Neural crest cell (in vitro differentiated cells): ENCODE results near the gene MPLKIP. TPM values are rescaled to one million over a fixed set of nuclear protein-coding genes. Genes with fewer than 3 reads are reported as not detected.
A peak's percentile ranks its signal among the peaks of the same experiment; 100 is the strongest.
"Not testable (repeated sequence)": the region's sequence is repeated elsewhere in the genome, so short reads cannot be mapped to it uniquely, and the experiment has no call there.

Experiments used
- DNase-seq: peaks from one replicate; pipeline ENCODE4 v3.0.0; 2021; ENCODE audit warnings: low read depth, mixed read lengths, low spot score
- H3K27ac Mint-ChIP-seq: one replicate; pipeline ENCODE4 v1.8.0; 2021; ENCODE audit warnings: mild to moderate bottlenecking, mixed read lengths; ENCODE audit not compliant: unreplicated experiment
- H3K27me3 Mint-ChIP-seq: 2 replicates; pipeline ENCODE4 v1.8.0; 2021; ENCODE audit warnings: low read depth, mild to moderate bottlenecking, mixed read lengths
- H3K36me3 Mint-ChIP-seq: 2 replicates; pipeline ENCODE4 v1.8.0; 2021; ENCODE audit warnings: low read depth, mild to moderate bottlenecking, mixed read lengths
- H3K4me1 Mint-ChIP-seq: 2 replicates; pipeline ENCODE4 v1.8.0; 2021; ENCODE audit warnings: mixed read lengths
- H3K4me3 Mint-ChIP-seq: one replicate; pipeline ENCODE4 v1.8.0; 2021; ENCODE audit warnings: mild to moderate bottlenecking, mixed read lengths
- H3K9me3 Mint-ChIP-seq: 2 replicates; pipeline ENCODE4 v1.8.0; 2021; ENCODE audit warnings: mixed read lengths
- total RNA-seq: library from RNA; stranded (reverse); gene quantifications from 2 replicates; pipeline ENCODE4 v1.2.1, GENCODE V29; 2021
- TF ChIP-seq, protein P1 (sequence below): fragments of 200-600 bp; sonication (generic); conservative IDR thresholded peaks from 2 replicates; pipeline ENCODE4 v1.5.0; 2021; ENCODE audit warnings: antibody characterized with exemption, mild to moderate bottlenecking

Gene MPLKIP
- total RNA-seq, 1 donor from 2014 or later = 44.0 TPM

DNA sequence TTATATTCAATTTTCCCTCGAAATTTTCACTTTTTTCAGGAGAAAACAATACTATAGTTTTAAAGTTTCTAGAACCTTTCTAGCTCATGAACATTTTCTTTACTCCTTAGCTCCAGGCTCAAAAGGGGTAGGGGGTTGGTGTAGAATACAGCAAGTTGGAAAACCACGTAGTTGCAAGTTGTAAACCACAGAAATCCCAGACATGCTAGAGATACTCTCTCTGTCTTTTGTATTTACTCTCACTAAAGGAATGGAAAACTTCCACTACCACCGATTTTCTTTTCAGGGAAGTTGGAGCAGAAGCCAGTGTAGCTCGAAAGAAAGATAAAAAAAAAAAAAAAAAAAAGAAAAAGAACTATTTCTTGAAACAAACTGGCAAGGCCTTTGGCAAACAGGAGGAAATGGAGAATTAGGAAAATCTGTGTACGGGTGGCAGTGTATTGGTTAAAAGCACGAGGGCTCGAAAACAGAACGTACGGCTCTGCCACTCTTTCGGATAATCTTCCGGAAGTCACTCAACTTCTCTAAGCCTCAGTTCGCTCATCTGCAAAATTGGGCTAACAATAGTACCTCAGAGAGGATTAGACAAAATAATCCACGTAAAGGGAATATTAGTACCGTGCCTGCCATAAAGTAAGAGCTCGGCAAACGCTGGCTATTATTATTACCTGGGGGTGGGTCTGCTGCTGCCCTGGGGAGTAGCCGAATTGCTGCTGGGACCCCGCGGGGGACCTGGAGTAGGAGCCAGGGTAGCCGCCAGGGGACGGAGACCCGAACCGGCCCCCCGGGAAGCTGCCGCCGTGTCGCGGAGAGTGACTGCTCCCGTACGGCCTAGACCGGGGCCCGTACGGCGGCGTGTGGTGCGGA lies 628 bp downstream of the MPLKIP start:
- H3K27me3 Mint-ChIP-seq = peaks cover 3% of the 10 kb centered on the region
- TF ChIP-seq, protein P1, sequence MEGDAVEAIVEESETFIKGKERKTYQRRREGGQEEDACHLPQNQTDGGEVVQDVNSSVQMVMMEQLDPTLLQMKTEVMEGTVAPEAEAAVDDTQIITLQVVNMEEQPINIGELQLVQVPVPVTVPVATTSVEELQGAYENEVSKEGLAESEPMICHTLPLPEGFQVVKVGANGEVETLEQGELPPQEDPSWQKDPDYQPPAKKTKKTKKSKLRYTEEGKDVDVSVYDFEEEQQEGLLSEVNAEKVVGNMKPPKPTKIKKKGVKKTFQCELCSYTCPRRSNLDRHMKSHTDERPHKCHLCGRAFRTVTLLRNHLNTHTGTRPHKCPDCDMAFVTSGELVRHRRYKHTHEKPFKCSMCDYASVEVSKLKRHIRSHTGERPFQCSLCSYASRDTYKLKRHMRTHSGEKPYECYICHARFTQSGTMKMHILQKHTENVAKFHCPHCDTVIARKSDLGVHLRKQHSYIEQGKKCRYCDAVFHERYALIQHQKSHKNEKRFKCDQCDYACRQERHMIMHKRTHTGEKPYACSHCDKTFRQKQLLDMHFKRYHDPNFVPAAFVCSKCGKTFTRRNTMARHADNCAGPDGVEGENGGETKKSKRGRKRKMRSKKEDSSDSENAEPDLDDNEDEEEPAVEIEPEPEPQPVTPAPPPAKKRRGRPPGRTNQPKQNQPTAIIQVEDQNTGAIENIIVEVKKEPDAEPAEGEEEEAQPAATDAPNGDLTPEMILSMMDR = no peak
- H3K36me3 Mint-ChIP-seq = no peaks in the 10 kb centered on the region
- peak; percentile 1 for DNase-seq
- H3K4me3 Mint-ChIP-seq = peak overlapping the region; percentile 100
- peak overlapping the region; percentile 71 for H3K27ac Mint-ChIP-seq
- H3K4me1 Mint-ChIP-seq = peaks cover 16% of the 10 kb centered on the region
- no peaks in the 10 kb centered on the region for H3K9me3 Mint-ChIP-seq

DNA sequence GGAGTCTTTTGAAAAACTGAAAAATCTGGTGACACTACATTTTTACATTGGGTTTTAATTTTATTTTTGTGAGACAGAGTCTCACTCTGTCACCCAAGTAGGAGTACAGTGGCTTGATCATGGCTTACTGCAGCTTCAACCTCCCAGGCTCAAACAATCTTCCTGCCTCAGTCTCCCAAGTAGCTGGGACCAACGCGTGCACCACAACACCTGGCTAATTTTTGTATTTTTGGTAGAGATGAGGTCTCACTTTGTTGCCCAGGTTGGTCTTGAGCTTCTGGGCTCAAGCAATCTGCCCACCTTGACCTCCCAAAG lies 11.5 kb downstream of the MPLKIP start:
- no peak overlapping the region for H3K4me3 Mint-ChIP-seq
- DNase-seq = no peak
- H3K9me3 Mint-ChIP-seq = no peaks in the 10 kb centered on the region
- H3K27me3 Mint-ChIP-seq = no peaks in the 10 kb centered on the region
- no peaks in the 10 kb centered on the region for H3K4me1 Mint-ChIP-seq
- peaks cover 7% of the 10 kb centered on the region for H3K36me3 Mint-ChIP-seq
- TF ChIP-seq, protein P1 = no peak
- H3K27ac Mint-ChIP-seq = no peak overlapping the region

DNA sequence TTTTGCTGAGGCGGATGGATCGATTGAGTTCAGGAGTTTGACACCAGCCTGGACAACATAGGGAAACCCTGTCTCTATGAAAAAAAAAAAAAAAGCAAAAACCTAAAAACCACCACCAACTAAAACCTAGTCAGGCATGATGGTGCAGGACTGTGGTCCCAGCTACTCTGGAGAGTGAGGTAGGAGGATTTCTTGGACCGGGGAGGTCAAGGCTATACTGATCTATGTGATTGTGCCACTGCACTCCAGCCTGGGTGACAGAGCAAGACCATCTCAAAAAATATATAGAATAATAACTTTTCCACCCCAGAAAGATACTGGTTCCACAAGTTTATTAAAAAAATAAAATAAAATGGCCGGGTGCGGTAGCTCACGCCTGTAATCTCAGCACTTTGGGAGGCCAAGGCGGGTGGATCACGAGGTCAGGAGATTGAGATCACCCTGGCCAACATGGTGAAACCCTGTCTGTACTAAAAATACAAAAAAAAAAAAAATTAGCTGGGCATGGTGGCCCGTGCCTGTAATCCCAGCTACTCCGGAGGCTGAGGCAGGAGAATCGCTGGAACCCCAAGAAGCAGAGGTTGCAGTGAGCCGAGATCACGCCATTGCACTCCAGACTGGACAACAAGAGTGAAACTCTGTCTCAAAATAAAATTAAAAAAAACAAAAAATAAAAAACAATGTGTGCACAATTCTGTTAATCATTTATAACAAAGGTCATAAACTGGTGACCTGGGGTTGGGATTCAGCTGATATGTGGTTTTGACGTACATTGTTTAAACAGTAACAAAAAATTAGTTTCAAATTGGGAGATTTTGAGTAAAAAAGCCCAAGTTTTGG lies 12.1 kb downstream of the MPLKIP start:
- DNase-seq, H3K4me3 Mint-ChIP-seq, H3K4me1 Mint-ChIP-seq, H3K9me3 Mint-ChIP-seq, H3K27ac Mint-ChIP-seq, H3K36me3 Mint-ChIP-seq, H3K27me3 Mint-ChIP-seq: not testable (repeated sequence)

DNA sequence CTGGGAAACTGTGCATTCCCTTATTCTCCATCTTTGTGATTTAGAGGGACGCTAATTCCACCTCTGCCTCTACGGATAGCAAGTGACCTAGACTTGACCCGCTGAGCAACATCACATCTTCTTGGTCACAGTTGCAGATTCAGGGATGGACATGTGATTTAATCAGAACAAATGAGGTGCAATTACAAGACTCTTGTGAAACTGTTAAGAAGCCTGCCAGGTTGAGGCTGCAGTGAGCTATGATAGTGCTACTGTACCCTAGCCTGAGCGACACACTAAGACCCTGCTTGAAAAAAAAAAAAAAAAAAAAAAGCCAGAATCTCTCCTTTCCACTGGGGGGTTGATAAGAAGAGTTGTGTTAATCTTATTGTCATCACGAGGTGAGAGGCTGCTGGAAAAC lies 14.4 kb downstream of the MPLKIP start:
- Mint-ChIP-seq H3K9me3 (no peaks in the 10 kb centered on the region), H3K27ac (no peak overlapping the region), H3K36me3 (peaks cover 7% of the 10 kb centered on the region), H3K27me3 (no peaks in the 10 kb centered on the region), H3K4me3 (no peak overlapping the region), H3K4me1 (no peaks in the 10 kb centered on the region)
- no peak for DNase-seq
- TF ChIP-seq, protein P1 = no peak

DNA sequence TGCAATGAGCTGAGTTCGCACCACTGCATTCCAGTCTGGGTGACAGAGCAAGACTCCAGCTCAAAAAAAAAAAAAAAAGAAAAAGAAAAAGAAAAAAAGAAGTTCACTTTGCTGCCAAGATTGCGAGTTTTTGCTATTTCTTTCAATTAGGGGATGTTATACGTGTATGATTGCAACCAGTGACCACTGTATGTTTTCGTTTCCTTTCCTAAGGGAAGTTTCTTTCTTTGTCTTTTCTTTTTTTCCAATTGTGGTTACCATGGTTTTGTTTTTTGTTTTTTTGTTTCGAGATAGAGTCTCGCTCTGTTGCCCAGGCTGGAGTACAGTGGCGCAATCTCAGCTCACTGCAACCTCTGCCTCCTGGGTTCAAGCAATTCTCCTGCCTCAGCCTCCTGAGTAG lies 16.2 kb downstream of the MPLKIP start:
- not testable (repeated sequence) for H3K27me3 Mint-ChIP-seq, H3K27ac Mint-ChIP-seq, H3K4me1 Mint-ChIP-seq, H3K36me3 Mint-ChIP-seq, H3K4me3 Mint-ChIP-seq, DNase-seq, H3K9me3 Mint-ChIP-seq

DNA sequence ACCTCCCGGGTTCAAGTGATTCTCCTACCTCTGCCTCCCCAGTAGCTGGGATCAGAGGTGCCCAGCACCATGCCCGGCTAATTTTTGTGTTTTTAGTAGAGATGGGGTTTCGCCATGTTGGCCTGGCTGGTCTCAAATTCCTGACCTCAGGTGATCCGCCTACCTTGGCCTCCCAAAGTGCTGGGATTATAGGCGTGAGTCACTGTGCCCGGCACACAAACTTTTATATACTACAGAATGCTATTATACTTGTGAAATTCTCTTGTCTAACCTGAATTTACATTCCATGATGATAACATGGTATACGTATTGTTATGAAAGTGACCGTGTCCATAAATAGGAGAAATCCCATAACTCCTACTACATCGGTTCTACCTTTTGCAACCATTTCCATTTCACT lies 17.2 kb downstream of the MPLKIP start:
- DNase-seq, H3K27me3 Mint-ChIP-seq, H3K27ac Mint-ChIP-seq, H3K9me3 Mint-ChIP-seq, H3K4me3 Mint-ChIP-seq, H3K36me3 Mint-ChIP-seq, H3K4me1 Mint-ChIP-seq: not testable (repeated sequence)

DNA sequence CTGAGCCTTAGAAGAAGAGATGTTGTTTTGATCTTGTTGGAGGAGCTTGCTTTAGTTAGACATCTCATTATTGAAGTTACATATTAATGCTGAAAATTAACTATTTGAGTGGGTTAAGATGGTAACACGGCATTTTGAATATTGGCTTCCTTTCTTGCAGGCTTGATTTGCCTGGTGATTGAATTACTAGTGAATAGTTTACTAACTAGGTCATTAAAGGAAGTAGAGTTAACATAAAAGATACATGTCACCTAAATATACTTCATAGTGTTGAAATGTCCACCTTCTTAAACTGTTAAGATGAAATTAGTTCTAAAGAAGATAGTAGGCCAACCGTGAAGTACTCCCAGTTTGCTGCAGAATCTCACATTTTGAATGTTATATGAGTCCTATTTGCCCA lies 18.5 kb downstream of the MPLKIP start:
- Mint-ChIP-seq H3K4me3 (no peak overlapping the region), H3K36me3 (peaks cover 9% of the 10 kb centered on the region), H3K9me3 (no peaks in the 10 kb centered on the region), H3K4me1 (no peaks in the 10 kb centered on the region), H3K27ac (no peak overlapping the region), H3K27me3 (no peaks in the 10 kb centered on the region)
- TF ChIP-seq, protein P1 = no peak
- no peak for DNase-seq
